NCI-H2171 (cell line): ENCODE measurements around the gene ZNF750.

ENCODE experiments used
- DNase-seq: peaks from one replicate; lab custom pipeline; 2025; lab: John Stamatoyannopoulos, UW

Gene ZNF750

DNA sequence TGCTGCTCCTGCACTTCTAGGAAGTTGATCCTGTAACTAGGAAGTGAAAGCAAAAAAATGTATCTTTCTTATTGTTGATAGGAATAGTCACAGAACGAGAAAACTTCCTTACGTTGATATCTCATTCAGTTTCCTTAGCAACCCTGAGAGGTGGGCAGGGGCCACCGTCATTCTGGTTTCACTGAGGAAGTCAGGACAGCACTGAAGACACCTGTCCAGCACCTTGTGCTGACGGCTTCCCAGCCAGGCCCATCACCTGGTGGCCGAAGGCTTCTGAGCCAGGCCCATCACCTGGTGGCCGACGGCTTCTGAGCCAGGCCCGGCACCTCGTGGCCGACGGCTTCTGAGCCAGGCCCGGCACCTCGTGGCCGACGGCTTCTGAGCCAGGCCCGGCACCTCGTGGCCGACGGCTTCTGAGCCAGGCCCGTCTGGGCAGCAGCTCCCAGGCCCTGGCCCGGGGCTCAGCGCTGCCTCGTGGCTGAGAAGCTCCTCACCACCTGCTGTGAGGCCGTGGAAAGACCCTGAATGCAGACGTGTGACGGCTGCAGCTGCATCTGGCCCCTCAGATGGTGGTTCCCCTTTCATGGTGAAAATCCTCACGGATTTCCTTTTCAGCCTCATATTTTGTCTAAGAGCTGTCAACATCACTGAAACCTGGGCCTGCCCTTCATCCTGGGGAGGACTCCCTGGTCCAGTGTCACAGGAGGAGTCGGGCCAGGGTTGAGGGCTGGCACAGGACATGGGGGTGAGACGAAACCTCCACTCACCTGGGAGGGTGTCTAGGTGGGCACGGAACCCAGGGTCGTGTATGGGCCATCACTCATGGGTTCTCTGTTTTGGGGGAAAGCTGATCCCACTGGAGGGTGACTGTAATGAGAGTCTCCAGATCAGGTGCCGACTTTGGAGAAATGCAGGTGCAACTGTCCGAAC lies 33.0 kb upstream of the ZNF750 start:
- no peak for DNase-seq

DNA sequence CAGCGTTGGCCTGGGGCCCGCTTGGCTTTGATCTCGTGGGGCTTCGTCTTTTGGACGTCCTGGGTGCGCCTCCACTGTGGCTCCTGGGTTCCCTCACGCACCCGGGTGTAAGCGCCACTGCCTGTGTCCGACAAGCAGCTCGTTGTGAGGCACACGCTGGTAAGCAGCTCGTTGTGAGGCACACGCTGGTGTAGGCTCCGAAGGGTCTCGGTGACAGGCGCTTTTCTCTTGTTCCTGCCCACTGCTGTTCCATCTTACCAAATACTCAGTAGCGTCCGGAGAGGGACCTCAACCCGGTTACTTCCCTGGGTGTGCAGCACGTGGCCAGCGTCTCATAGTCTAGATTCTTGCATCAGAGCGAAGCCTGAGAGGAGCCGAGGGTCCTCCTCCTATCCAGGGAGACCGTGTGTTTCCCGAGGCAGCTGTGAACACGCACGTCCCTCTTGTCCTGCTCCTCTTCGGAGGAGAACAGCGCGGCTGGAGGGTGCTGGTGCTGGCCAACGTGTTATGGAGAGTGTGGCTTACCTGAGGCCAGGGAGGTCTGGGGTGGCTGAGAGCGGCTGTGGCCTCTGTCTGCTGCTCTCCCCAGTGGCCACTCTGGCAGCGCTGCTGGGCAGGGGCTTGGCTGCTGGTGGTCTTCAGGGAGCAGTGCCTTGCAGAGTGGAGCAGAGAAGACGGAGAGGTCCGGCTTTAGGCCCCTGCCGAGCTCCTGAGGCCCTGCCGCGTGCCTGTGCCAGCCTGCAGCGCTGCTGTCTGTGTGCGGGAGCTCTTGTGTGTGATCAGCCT lies 32.1 kb upstream of the ZNF750 start:
- DNase-seq = no peak

DNA sequence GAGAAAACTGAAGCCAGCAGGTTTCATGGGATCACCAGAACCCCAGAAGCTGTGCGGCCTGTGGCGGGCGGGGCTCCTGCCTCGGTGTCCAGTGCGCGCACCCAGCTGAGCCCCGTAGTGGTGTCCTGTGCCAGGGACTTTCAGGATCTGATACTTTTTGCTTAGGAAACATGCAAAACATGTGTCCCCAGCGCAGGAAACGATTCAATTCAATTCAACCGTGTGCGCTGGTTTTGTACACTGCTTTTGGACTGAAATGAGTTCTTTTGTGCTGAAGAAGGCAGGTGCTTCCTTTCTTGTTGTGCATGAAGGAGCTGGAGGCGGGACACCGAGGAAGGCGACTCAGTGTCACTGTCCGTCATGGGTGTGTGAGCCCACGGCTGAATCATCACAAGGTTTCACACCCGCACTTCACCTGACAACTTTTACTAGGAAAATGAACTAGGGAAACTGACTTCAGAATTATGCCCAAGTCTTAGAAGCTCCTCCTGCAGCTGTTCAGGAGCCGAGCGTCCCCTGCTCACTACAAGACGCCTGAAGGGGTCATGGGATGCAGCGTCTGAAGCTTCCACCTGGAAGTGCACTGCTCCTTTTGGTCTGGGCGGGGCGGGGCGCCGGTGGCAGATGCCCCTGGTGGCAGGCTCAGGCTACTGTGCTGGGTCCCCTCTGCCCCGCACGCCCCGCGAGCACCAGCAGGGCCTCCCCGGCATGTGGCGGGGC lies 31.4 kb upstream of the ZNF750 start:
- no peak for DNase-seq

DNA sequence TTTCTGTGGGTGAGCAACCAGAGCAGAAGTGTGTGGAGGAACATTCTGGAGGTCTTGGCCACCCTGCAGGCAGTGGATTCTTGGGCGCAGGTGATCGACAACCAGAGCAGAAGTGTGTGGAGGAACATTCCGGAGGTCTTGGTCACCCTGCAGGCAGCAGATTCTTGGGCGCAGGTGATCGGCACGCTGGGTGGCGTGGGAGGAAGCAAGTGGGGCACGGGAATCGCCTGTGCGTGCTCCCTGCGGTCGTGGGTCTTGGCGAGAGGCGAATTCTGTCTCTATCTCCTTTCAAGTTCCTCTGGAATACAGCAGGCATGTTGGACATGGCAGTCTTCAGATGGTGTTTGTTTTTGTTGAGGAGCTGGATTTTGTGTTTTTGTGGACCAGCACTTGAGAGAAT lies 30.7 kb upstream of the ZNF750 start:
- no peak for DNase-seq

DNA sequence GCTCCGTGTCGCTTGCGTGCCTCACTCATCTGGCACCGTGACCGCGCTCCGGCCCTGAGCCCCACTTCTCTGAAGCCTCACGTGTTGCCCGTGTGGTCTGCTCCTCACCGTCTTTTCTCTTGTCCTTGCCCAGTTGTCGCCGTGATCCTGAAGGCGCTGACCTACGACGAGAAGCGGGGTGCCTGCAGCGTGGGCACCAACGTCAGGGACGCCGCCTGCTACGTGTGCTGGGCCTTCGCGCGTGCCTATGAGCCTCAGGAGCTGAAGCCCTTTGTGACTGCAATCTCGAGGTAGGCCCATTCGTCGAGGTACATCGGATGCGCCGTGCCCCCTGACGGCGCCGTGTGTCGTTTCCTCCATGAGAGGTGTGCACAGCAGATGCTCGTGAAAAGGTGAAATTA lies 30.3 kb upstream of the ZNF750 start:
- no peak for DNase-seq

DNA sequence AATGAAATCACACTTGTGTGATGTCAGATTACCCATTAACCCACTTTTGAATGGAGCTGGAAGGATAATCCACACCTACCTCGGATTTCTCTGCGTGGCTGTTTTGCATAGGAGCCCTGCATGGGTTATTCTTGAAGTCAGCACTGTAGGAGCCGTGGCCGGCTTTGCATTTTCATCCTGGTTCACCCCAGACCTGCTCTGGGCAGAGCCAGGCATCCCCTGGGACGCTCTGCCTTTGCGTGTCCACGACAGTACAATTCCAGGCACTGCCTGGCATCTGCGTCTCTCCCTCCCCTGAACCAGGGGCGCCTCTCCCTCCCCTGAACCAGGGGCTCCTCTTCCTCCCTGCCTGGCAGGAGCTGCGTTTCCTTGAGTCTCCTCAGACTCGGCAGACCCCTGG lies 29.7 kb upstream of the ZNF750 start:
- no peak for DNase-seq

DNA sequence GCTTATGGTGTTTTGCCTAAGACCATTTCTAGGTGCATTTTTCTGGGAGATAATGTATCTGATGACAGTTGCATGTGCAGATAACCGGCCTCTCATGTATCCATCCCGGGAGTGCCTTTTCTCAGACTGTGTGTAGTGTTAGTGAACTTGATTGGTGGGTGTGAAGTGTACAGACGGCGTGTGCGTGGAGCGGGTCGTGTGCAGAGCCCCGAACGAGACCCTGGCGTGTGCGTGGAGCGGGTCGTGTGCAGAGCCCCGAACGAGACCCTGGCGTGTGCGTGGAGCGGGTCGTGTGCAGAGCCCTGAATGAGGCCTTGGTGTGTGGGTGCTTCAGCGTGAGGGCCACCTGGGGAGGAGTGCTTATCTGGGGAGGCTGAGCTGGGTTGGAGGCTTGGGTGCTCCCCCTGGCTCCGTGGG lies 28.9 kb upstream of the ZNF750 start:
- DNase-seq = no peak

DNA sequence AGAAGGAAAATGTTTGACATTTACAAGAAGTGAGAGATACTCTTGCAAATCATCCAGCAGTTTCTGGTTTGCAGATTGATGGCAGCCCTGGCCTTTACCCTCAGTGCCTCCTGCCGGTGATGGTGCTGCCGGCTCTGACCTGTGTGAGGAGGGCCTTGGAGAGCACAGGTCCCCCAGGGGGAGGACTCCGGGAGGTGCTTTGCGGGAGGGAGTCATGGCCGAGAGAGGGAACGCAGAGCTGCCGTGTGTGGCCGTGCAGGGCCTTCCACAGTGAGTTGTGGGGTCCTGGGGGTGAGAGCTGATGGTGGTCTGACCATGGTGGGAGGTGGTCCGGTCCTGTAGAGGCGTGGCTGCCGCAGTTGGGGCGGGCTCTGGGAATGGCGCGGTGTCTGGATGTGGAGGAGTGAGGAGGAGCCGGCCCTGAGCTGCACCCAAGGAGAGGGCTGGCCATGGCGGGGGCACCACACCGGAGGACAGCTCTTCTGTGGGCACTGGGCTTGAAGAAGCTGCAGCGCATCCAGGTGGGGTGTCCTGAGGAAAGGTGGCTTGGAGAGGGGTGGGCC lies 28.0 kb upstream of the ZNF750 start:
- no peak for DNase-seq

DNA sequence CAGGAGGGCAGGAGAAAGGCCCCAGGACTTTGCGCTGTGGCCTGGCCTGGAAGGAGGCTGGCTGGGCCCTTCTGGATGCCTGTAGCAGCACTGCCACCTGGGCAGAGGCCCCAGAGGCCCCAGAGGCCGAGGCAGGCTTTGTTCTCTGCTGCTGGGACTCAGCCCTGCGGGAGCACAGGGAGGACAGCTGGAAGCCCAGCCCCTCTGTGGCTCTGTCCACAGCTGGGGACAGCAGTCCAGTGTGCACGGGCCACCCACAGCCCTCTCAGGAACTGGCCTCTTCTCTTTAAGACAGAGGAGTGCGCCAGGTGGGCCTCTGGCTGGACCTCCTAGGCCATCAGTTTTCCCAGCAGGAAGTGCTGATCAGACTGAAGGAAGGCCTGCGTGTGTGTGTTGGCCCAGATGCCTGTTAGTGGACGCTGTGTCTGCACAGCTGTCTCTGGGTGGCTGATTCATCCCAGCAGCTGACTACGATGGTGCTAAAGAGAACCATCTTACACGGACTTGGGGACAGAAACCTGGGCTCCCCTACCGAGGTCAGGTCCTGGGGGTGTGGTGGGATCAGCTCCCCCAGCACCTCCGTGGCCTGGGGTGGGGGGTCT lies 26.9 kb upstream of the ZNF750 start:
- no peak for DNase-seq

DNA sequence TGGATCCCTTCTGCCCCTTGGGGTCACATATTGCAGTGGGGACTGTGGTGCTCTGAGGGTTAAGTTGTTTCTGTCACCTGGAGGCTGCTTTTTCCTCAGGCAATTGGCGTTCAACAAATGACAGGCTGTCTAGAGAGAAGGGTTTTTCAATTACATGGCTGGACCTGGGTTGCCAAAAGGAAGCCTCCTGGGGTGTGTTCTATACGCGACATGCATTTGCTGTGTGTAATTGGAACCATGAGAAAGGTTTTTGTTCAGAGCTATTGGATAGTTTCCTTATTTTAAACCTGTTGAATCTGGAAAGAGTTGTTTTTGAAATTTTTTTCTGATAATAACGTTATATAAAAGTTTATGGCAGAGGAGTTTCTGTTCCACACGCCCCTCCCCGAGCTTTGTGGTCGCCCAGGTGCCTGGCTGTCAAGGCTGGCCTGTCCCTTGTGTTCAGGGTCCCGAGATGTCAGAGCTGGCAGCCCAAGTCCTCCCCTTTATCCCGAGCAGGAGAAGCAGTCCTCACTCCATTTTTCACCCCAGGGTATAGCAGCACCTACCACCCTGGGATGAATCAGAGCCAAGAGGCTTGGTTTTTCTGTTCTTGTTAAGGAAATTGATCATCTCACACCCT lies 26.1 kb upstream of the ZNF750 start:
- no peak for DNase-seq

DNA sequence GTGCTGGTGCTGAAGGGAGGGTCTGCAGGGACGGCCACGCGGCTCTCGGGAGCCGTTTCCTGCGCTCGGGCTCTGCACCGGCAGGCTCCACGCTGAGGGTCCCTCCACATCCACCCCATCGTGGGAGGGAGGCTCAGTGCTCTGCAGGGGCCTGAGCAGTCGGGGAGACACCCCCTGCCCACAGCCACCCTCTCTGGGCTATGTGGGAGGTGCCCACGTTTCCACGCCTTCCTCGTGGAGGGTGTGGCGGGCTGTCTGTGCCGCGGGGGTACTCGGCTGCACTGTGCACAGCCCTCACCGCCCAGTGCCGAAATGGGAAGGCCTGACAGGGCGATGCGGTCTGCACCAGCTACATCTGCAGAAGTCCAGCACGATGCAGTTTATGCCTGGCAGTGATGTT lies 25.5 kb upstream of the ZNF750 start:
- DNase-seq = no peak

DNA sequence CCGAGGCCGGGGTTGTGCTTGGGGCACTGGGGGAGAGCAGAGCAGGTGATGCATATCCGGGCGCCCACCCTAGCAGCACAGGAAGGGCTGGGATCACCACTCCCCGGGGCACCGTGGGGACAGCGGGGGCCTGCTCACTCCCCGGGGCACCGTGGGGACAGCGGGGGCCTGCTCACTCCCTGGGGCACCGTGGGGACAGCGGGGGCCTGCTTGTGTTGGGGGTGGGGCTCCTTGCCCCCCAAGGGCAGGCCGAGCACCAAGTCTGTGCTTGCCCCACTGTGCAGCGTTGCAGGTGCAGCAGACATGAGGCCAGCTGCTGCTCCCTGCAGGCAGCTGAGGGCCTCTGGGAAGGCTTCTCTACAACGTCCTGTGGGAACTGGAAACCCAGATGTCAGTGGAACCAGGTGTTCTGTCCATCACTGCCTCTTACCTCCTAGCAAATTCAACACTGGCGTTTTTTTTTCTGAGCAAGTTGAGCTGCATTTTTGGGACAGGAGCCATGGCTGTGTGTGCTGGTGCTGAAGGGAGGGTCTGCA lies 25.0 kb upstream of the ZNF750 start:
- peak; percentile 79 for DNase-seq

DNA sequence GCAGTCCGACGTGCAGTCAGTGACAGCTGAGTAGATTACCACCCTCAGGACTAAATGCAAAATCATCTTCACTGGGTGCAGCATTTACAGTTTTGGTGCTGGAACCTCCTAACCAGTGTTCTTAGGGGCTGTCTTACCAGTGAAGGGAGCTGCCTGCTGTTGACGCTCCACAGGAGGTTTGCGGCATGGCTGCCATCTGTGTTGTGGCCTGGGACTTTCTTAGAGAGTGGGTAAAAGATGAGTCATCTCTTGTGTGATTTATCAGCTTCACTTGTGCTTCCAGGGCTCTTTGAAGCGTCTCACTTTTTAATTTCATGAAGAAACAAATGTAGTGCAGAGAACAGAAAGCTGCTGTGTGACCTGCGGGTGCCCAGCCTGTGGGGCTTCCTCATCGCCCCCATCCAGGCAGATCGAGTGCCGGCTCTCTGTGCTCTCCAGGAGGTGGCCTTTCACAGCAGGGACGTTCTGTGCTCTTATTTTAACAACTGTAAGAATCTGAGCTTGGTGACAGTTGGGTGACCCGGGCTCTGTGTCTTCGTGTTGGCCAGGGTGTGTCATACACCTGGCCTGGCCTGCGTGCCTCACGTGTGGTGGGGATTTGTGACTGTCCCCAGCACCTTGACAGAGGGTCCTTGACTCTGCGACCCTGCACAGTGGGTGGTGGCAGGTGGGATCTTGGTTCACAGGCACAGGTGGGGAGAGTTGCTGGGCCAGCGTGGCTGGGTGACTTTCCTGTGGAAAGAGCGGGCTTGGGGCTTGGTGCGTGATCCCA lies 24.3 kb upstream of the ZNF750 start:
- DNase-seq = peak; percentile 50

DNA sequence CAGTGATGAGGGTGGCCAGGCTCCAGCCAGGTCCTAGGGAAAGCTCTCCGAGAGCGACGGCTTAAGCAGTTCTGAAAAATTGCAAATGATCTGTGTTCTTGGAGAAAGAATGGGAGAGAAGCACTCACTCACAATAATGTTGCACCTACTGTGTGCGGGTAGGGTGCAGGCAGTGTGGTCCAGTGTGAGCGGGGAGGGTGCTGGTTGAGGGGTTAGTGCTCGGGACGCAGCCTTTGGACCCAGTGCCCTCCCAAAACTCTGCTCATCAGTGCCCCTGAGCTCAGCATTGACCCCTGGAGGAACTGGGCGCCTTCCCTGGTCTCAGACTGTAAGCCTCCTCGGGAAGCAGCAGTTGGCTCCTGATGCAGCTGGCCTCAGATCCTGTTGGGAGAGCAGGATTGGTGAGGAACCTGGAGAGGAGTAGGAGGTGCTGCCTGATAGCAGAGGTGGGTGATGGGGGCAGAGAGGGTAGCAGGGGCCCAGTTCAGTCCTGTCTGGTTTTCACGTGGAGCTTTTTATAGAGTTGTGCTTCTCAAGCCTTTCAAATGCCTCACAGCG lies 23.6 kb upstream of the ZNF750 start:
- DNase-seq = no peak

DNA sequence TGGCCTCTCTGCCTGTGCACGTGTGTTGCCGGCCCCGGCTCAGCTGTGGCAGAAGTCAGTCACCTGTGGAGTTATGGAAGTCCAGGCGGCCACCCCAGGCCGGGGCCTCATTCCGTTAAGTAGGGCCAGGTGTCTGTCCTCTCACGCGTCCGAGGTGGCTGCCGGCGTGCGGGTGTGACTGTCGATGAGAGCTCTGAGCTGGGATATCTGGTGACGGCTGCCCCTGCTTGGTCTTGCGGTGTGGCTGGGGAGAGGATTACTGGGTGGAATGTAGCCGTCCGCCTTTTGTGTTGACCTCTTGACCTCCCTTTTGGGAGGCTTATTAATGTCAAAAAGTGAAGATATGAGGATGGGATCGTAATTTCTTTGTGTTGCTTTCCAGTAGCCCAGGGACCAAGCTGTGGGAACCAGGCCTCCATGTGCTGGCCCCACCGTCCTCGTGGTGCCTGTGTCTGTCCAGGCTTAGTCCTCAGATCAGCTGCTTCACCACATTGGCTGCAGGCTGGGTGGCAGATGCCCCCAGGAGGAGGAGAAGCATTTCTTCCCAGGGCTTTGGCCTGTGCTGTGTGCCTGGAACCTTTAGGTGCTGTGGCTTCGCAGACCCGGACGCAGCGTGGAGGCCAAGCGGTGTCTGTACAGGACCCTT lies 23.0 kb upstream of the ZNF750 start:
- DNase-seq = no peak

DNA sequence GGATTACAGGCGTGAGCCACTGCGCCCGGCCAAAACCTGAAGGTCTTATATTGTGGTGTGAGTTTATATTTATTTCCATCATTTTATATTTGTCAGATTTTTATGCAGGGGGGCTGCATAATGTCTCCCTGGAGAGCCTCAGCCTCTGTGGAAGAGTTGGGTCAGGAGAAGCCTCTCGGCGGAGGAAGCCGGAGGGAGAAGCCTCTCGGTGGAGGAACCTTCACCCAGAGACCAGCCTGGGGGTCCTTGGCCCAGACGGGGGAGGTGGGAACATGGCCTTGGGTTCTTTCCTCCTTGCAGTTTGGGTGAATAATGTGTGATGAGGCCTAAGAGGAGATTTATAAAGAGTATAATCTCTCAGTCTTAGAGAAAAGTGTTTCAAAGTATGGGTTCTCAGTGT lies 22.4 kb upstream of the ZNF750 start:
- DNase-seq = no peak

DNA sequence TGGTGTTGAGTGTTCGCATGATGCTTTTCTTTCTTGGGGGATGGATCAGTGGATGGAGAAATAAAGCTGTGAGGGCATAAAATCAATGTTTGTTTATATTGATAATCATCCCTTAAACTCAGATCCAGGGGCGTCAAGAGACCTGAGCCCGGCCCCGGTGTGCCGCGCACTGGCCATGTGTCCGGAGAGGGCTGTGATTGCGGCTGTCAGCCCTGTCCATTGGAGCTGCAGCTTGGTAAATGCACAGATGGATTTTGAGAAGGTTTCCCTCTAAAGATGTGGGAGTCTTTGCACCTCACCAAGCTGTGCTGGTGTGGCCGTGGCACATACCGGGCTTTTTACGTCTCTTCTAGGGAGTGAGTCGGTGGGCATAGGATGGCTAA lies 21.6 kb upstream of the ZNF750 start:
- DNase-seq = no peak

DNA sequence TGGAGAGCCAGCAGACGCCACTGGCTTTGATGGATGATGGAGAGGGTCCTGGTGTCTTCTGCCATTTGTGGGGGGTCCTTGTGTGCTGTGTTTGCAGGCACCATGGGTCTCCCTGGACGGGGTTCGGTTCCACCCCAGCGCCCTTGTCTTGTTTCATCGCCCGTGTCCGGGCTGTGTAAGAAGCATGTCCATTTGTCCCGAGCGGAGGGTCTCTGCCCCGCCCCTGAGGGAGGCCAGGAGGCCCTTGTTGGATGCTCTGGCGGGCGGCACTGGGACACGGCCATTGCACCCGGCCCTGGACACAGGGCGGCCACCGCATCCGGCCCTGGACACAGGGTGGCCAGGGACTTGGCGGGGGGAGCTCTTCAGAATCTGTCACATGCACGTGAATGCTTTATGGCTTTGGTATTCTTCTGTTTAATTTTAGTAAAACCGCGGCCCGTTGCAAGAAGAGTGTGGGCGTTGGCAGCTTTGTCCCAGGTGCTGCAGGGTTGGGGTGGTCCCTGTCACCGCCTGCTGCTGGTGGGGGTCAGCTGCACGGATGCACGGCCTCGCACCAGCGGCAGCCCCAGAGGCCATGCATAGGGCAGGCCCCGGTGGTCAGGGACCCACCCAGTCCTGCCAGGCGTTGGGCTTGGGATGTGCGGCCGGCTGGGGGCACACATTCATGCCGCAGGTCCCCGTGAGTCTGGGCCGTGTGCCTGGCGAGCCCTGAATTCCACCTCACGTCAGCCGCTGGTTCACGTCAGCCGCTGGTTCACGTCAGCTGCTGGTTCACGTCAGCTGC lies 21.0 kb upstream of the ZNF750 start:
- DNase-seq = no peak
